HUDEP-2 (cell line): ENCODE data around the gene APBB3.
"Not testable (repeated sequence)": the region's sequence is repeated elsewhere in the genome, so short reads cannot be mapped to it uniquely, and the experiment has no call there.

Experiments
- DNase-seq, 76 experiments: peaks; one replicate each; lab custom pipeline; 2025; ENCODE audit not compliant: unreplicated experiment in 76 of 76; lab: John Stamatoyannopoulos, UW

APBB3 gene

GRCh38 chr5:140564196-140565023 lies at the start of gene APBB3, which contains the start of gene SLC35A4:
TSS of gene APBB3 (minus strand) at chr5:140564598. CDS start at chr5:140564245, 353 bp downstream.
TSS of gene SLC35A4 (plus strand) at chr5:140564828. CDS start at chr5:140567170, 2,342 bp downstream.
- peak in 75 of 76 experiments; percentile 63 to 98 (median 93) for DNase-seq

- peak in 30 of 76 experiments; percentile 2 to 73 (median 22) for DNase-seq
Observed at GRCh38 chr5:140611020-140611521, 46.7 kb upstream of the APBB3 start.

- DNase-seq = no peak
Observed at GRCh38 chr5:140609126-140609525, 44.7 kb upstream of the APBB3 start.

GRCh38 chr5:140608722-140609121 lies 44.3 kb upstream of the APBB3 start:
- DNase-seq = no peak

DNA sequence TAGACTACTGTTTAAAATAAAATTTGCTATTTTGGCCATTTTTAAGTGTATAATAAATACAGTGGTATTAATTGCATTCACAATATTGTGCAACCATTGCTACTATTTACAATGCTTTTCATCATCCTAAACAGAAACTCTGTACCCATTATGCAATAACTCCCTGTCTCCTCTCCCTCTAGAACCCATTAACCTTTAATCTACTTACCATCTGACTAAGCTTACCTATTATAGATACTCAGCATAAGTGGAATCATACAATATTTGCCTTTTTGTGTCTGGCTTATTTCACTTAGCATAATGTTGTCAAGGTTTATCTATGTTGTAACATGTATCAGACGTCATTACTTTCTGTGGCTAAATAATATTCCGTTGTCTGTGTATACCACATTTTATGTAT lies 42.6 kb upstream of the APBB3 start:
- DNase-seq = no peak

GRCh38 chr5:140605879-140606278 lies 41.5 kb upstream of the APBB3 start:
- no peak for DNase-seq

- no peak for DNase-seq
Observed at GRCh38 chr5:140603734-140604133, 39.3 kb upstream of the APBB3 start.

- not testable (repeated sequence) for DNase-seq
Observed at GRCh38 chr5:140603446-140603698, 39.0 kb upstream of the APBB3 start.

GRCh38 chr5:140602147-140602546 lies 37.7 kb upstream of the APBB3 start:
- no peak for DNase-seq

DNA sequence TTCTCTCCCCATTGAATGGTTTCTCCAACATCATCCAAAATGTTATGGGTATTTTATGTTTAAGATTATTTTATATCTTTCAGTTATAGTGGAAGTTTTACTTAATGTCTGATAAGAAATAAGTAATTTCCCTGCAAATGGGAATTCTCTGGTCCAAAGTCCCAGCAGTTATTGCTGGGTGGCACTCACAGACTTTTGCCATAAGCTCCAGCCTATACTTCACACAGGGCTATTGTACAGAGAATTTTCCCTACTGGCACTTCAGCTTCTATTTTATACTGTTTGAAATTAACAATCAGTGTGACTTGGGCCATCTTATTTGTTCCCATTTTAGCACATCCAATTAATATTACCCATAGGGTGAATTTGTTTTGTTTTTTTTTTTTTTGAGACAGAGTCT lies 35.7 kb upstream of the APBB3 start:
- DNase-seq = no peak

DNA sequence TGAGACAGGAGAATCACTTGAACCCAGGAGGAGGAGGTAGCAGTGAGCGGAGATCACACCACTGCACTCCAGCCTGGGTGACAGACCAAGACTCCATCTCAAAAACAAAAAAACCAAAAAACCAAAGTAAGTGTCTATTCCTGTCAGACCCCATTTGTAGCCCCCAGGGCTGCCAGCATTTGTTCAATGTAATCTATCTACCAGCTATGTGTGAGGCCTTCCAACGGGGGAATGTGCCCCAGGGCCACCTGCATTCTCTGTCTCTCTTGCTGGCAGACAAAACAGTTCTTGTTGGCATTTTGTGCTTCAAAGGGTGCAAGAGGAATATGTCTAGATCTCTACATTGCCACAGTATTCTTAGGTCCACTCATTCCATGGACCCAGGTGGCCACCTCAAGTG lies 34.4 kb upstream of the APBB3 start:
- DNase-seq = no peak

- no peak for DNase-seq
Observed at GRCh38 chr5:140596321-140596741, 31.9 kb upstream of the APBB3 start.

DNA sequence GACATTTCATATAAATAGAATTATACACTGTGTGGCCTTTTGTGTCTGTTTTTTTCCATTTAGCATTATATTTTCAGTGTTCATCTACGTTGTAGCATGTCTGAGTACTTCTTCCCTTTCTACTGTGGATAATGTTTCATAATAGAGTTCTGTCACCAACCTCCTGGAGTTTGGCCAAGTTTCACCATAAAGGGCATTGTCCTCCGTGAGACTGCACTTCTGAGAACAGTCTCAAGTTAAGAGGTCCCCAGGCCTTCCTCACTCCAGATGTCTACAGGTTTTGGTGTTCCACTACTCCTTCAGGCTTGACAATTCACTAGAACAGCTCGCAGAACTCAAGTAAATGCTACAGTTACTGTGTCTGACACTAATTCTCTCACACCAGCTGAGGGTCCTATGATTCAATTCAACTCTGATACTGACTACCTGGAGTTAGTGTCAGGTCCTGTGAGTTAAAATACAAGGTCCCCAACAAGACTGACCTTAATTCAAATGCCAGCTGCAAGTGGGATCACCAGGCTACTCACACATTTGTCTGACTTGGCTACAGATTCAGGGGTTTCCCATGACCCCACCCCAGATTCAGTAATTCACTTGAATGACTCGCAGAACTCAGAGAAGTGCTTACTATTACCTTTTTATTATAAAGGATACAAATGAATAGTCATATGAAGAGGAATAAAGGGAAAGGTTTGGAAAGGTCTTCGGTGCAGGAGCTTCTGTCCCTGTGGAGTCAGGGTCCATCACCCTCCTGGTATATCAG lies 31.3 kb upstream of the APBB3 start:
- peak in 11 of 76 experiments; percentile 1 to 48 (median 11) for DNase-seq

DNA sequence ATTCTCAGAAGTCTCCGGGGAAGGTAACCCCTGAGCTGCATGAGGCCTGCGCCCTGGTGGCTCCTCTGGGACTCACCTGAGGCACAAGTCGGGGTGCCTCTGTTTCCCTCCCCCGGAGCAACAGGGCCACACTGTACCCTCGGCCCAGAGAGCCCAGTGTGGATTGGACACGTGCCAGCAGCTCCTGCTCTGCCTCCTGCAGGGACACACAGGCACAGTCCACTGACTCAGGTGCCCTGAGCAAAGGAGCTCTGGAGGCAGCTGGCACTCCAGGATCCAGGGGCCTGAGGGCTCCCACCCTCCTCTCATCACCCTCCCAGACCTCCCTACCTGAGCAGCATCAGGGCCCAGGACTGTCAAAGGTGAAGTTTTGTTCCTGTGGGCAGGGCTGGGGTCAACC lies 29.8 kb upstream of the APBB3 start:
- DNase-seq = no peak

GRCh38 chr5:140593070-140593469 lies 28.7 kb upstream of the APBB3 start:
- DNase-seq = not testable (repeated sequence)

DNA sequence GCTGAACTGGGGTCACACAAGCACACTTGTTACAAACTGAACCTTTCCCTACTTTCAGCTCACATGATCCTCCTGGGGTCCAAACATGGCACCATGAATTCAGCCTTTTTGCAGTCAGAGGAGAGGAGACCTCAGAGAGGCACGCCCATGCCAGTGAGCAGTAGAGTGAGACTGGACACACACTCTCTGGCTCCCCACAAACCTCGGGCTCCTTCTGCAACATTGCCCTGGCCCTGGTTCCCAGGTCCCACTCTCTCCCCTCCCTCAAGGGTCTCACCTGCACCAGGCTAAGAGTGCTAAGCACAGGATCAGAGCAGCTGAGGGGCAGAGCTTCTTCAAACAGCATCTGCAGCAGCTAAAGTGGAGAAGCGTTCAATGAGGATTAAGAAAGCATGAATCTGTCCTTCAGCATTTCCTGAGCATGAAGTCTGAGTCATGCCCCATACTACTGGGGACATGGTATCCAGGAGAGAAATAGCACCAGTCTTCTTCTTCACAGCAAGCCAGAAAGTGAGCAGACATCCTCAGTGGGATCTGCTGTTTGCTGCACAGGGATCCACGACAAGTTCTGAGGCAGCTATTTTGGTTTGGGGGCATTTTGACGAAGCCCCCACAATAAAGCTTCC lies 27.5 kb upstream of the APBB3 start:
- DNase-seq = no peak

DNA sequence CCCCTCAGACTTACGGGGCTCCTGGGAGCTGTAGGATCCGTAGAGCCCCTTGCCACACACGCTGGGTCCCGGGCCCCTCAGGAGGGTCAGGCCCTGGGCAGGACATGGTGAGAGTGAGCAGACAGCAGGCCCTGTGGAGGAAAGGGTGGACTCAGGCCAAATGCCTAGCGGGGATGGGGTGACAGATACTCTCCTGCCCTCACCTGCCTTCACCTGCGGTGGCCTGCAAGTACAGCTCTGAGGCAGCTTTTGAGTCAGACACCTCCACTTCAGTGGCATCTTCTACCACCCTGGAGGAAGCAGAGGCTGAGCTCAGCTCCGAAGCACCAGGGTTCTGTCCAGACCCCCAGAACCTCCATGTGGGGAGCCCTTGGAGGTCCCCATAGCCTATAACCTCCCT lies 26.5 kb upstream of the APBB3 start:
- no peak for DNase-seq

- DNase-seq = no peak
Observed at GRCh38 chr5:140588311-140589070, 24.1 kb upstream of the APBB3 start.

DNA sequence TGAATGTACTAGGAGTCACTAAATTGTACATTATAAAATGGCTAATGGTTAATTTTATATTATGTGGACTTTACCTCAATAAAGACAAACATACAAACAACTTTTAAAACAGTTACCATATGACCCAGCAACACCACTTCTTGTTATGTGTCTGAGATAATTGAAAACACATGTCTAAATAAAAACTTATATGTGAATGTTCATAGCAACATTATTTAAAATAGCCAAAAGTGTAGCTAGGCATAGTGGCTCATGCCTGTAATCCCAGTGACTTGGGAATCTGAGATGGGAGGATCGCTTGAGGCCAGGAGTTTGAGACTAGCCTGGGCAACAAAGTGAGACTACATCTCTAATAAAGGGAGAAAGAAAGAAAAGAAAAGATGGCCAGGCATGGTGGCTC lies 23.1 kb upstream of the APBB3 start:
- no peak for DNase-seq

- DNase-seq = not testable (repeated sequence)
Observed at GRCh38 chr5:140579188-140579747, 14.9 kb upstream of the APBB3 start.
